Heart left ventricle (tissue), 13 donors: Measurements from ENCODE around the gene TBX10.

ENCODE experiments used
- CTCF ChIP-seq, 12 donors: fragments of 200-600 bp; sonication (generic) in 4 of 12; IDR thresholded peaks; one replicate each; pipeline versions ENCODE4 v1.5.0 to v1.8.0; 2018 to 2022; ENCODE audit warnings: antibody characterized with exemption in 12 of 12, mild to moderate bottlenecking in 5 of 12
- POLR2A ChIP-seq, 2 donors: fragments of 450-650 bp; IDR thresholded peaks; one replicate each; pipeline ENCODE4 v1.6.1; 2017; ENCODE audit warnings: antibody characterized with exemption in 2 of 2, mild to moderate bottlenecking in 2 of 2, moderate library complexity in 2 of 2
- donor health status: ischemic (EF 13 %, LVEDD 7.1; RV severe dilation, severe dysfunction).
- donor health status: DM: no; HTN: yes; CAD: no.
- donor health status: DM: no; HTN: no; CAD: no.
- donor health status: ischemic (EF 25% LVEDD 6.9; RV normal size, moderate dysfunction).
- donor health status: ischemic (EF 25% LVEDD 5.7; RV mildly dilated, moderate dysfunction).
- donor health status: ischemic (EF 35%, LVEDD 5.7; RV mildly dilated, moderate dysfunction).
- donor health status: nonischemic (EF 11% LVEDD 7.7; RV severe dilation, severe dysfunction).
- donor health status: DM: yes; HTN: yes; CAD: no.
- donor health status: PGD.
- donor health status: ischemic (EF 29% LVEDD 5.4; RV normal size, mild dysfunction).
- donor health status: nonischemic (EF 23%, LVEDD 6.1; RV moderate dilation, normal function).

- no peak for TF ChIP-seq CTCF (IDR thresholded peaks at IDR 0.05)
- no peak for TF ChIP-seq POLR2A (IDR thresholded peaks at IDR 0.05)
Measured at GRCh38 chr11:67673358-67673757, 33.8 kb upstream of the TBX10 start.
